Breast epithelium (tissue), 3 donors: Measurements from ENCODE around the gene PLCB4.

Source experiments
- POLR2A ChIP-seq: fragments of 450-650 bp; IDR thresholded peaks from one replicate; pipeline ENCODE4 v1.6.1; 2016; ENCODE audit warnings: antibody characterized with exemption, mild to moderate bottlenecking, moderate library complexity
- TF ChIP-seq, protein P1 (sequence below), 3 donors: fragments of 450-650 bp; IDR thresholded peaks; one replicate each; pipeline ENCODE4 v1.5.1; 2016 to 2017; ENCODE audit warnings: antibody characterized with exemption in 3 of 3, mild to moderate bottlenecking in 3 of 3, moderate library complexity in 3 of 3

- TF ChIP-seq, protein P1, sequence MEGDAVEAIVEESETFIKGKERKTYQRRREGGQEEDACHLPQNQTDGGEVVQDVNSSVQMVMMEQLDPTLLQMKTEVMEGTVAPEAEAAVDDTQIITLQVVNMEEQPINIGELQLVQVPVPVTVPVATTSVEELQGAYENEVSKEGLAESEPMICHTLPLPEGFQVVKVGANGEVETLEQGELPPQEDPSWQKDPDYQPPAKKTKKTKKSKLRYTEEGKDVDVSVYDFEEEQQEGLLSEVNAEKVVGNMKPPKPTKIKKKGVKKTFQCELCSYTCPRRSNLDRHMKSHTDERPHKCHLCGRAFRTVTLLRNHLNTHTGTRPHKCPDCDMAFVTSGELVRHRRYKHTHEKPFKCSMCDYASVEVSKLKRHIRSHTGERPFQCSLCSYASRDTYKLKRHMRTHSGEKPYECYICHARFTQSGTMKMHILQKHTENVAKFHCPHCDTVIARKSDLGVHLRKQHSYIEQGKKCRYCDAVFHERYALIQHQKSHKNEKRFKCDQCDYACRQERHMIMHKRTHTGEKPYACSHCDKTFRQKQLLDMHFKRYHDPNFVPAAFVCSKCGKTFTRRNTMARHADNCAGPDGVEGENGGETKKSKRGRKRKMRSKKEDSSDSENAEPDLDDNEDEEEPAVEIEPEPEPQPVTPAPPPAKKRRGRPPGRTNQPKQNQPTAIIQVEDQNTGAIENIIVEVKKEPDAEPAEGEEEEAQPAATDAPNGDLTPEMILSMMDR (IDR thresholded peaks at IDR 0.05) = no peak
- no peak for TF ChIP-seq POLR2A
Measured at GRCh38 chr20:9218531-9218961, 149.7 kb downstream of the PLCB4 start.
